GM12892 (cell line): ENCODE measurements around the gene ATP11C.

ENCODE experiments used
- DNase-seq: peaks from one replicate; pipeline ENCODE4 v3.0.0; 2011; ENCODE audit not compliant: insufficient read length
- FAIRE-seq: peaks from 2 replicates; lab custom pipeline; 2011; peaks lifted over from hg19 to GRCh38; lab: Jason Lieb, UNC
- POLR2A ChIP-seq: IDR thresholded peaks from 2 replicates; pipeline ENCODE4 v1.6.1; 2011; ENCODE audit warnings: low read depth, low read length, control low read depth
- POLR2AphosphoS5 ChIP-seq: IDR thresholded peaks from 2 replicates; pipeline ENCODE4 v1.6.1; 2011; ENCODE audit warnings: low read depth, low read length, control low read depth
- TAF1 ChIP-seq: IDR thresholded peaks from 2 replicates; pipeline ENCODE4 v1.6.1; 2011; ENCODE audit warnings: low read depth, mild to moderate bottlenecking, control low read depth, low read length, borderline replicate concordance

ATP11C gene

GRCh38 chrX:139680356-139680755 is 252.5 kb downstream of the ATP11C start:
- DNase-seq (no peak), FAIRE-seq (no peak)
- TF ChIP-seq TAF1 (no peak), POLR2AphosphoS5 (no peak), POLR2A (no peak)
